MM.1S (cell line): Measurements from ENCODE around the gene MYADML2.

Experiments used
- DNase-seq: peaks from one replicate; pipeline ENCODE4 v3.0.0-alpha.2; 2015
- H2AFZ ChIP-seq: fragments of 300-600 bp; sonication (generic); 2 replicates; pipeline ENCODE4 v1.6.0; 2016; ENCODE audit warnings: antibody characterized with exemption, low read length
- H3F3A ChIP-seq: fragments of 300-600 bp; sonication (generic); 2 replicates; pipeline ENCODE4 v1.6.1; 2016; ENCODE audit warnings: mild to moderate bottlenecking, antibody characterized with exemption, low read length, moderate library complexity, mixed read lengths; ENCODE audit not compliant: insufficient read depth
- H3K27ac ChIP-seq: fragments of 300-600 bp; sonication (generic); 2 replicates; pipeline ENCODE4 v1.5.1; 2016; ENCODE audit warnings: mild to moderate bottlenecking, low read length
- H3K27me3 ChIP-seq: fragments of 300-600 bp; sonication (generic); replicated peaks from 2 replicates; pipeline ENCODE4 v1.6.0; 2016; ENCODE audit warnings: low read length; ENCODE audit not compliant: insufficient read depth
- H3K36me3 ChIP-seq: fragments of 300-600 bp; sonication (generic); replicated peaks from 2 replicates; pipeline ENCODE4 v1.6.1; 2016; ENCODE audit warnings: mild to moderate bottlenecking, low read length, mixed read lengths; ENCODE audit not compliant: insufficient read depth
- H3K4me1 ChIP-seq: fragments of 300-600 bp; sonication (generic); 2 replicates; pipeline ENCODE4 v1.6.1; 2016; ENCODE audit warnings: low read length, mixed read lengths
- H3K4me2 ChIP-seq: fragments of 300-600 bp; sonication (generic); 2 replicates; pipeline ENCODE4 v1.6.0; 2016; ENCODE audit warnings: low read depth, low read length
- H3K4me3 ChIP-seq: fragments of 300-600 bp; sonication (generic); 2 replicates; pipeline ENCODE4 v1.5.1; 2016; ENCODE audit warnings: low read length, mixed read lengths
- H3K79me2 ChIP-seq: fragments of 300-600 bp; sonication (generic); 2 replicates; pipeline ENCODE4 v1.6.1; 2016; ENCODE audit warnings: mixed run types, low read length, mixed read lengths
- H3K9ac ChIP-seq: fragments of 300-600 bp; sonication (generic); 2 replicates; pipeline ENCODE4 v1.6.1; 2016; ENCODE audit warnings: low read length, mixed read lengths
- H3K9me2 ChIP-seq: fragments of 300-600 bp; sonication (generic); replicated peaks from 2 replicates; pipeline ENCODE4 v1.6.1; 2016; ENCODE audit warnings: mild to moderate bottlenecking, low read length, mixed read lengths; ENCODE audit not compliant: insufficient read depth
- H3K9me3 ChIP-seq: fragments of 300-600 bp; sonication (generic); replicated peaks from 2 replicates; pipeline ENCODE4 v1.6.1; 2016; ENCODE audit warnings: mild to moderate bottlenecking, low read length, mixed read lengths; ENCODE audit not compliant: insufficient read depth
- H4K20me1 ChIP-seq: fragments of 300-600 bp; sonication (generic); 2 replicates; pipeline ENCODE4 v1.6.1; 2016; ENCODE audit warnings: mild to moderate bottlenecking, low read length, moderate library complexity, mixed read lengths; ENCODE audit not compliant: insufficient read depth
- CTCF ChIP-seq: fragments of 300-600 bp; sonication (generic); IDR thresholded peaks from 2 replicates; pipeline ENCODE4 v1.5.1; 2016; ENCODE audit warnings: antibody characterized with exemption, low read length, mixed read lengths
- EZH2 ChIP-seq: fragments of 300-600 bp; sonication (generic); optimal IDR thresholded peaks from 2 replicates; pipeline ENCODE3; 2017; ENCODE audit warnings: low read depth, mild to moderate bottlenecking, antibody characterized with exemption, low read length, mixed read lengths
- EZH2phosphoT487 ChIP-seq: fragments of 300-600 bp; sonication (generic); IDR thresholded peaks from 2 replicates; pipeline ENCODE4 v1.6.1; 2018; ENCODE audit warnings: antibody characterized with exemption, low read length

The MYADML2 gene

GRCh38 chr17:81947189-81947588 is at the start of gene MYADML2:
Gene MYADML2 (minus strand): TSS chr17:81947233. CDS start chr17:81941741, 5,492 bp downstream.
- Histone ChIP-seq H3K9ac (no peak within 1 kb of the TSS), H3F3A (no peaks in the 10 kb centered on the region), H3K27ac (no peak within 1 kb of the TSS), H3K4me1 (no peaks in the 10 kb centered on the region), H3K79me2 (no peaks in the 10 kb centered on the region), H4K20me1 (no peaks in the 10 kb centered on the region), H3K4me3 (no peak within 1 kb of the TSS), H3K9me2 (no peaks in the 10 kb centered on the region), H2AFZ (no peak within 1 kb of the TSS), H3K4me2 (no peak within 1 kb of the TSS), H3K27me3 (peaks cover 16% of the 10 kb centered on the region), H3K9me3 (no peaks in the 10 kb centered on the region), H3K36me3 (no peaks in the 10 kb centered on the region)
- DNase-seq, result no peak
- TF ChIP-seq CTCF (no peak), EZH2phosphoT487 (no peak), EZH2 (no peak)

GRCh38 chr17:81996232-81996756 is 49.3 kb upstream of the MYADML2 start:
- no peaks in the 10 kb centered on the region for H3F3A ChIP-seq
- no peaks in the 10 kb centered on the region for H3K36me3 ChIP-seq
- no peaks in the 10 kb centered on the region for H3K9me3 ChIP-seq
- H3K27ac ChIP-seq, result no peak overlapping the region
- no peaks in the 10 kb centered on the region for H3K27me3 ChIP-seq
- H3K4me2 ChIP-seq, result no peak overlapping the region
- H3K79me2 ChIP-seq, result no peaks in the 10 kb centered on the region
- H2AFZ ChIP-seq, result no peak overlapping the region
- H3K9ac ChIP-seq, result no peak overlapping the region
- H3K4me1 ChIP-seq, result no peaks in the 10 kb centered on the region
- H3K4me3 ChIP-seq, result no peak overlapping the region
- H3K9me2 ChIP-seq, result no peaks in the 10 kb centered on the region
- no peak for TF ChIP-seq EZH2
- TF ChIP-seq CTCF, result no peak
- no peak for TF ChIP-seq EZH2phosphoT487
- DNase-seq, result no peak
- no peaks in the 10 kb centered on the region for H4K20me1 ChIP-seq

GRCh38 chr17:81995463-81996231 is 48.6 kb upstream of the MYADML2 start:
- Histone ChIP-seq H3K27ac (no peak overlapping the region), H3K4me1 (no peaks in the 10 kb centered on the region), H3K4me2 (no peak overlapping the region), H3K9ac (no peak overlapping the region), H3K36me3 (no peaks in the 10 kb centered on the region), H3K9me3 (no peaks in the 10 kb centered on the region), H3F3A (no peaks in the 10 kb centered on the region), H3K9me2 (no peaks in the 10 kb centered on the region), H3K27me3 (no peaks in the 10 kb centered on the region), H3K4me3 (no peak overlapping the region), H3K79me2 (no peaks in the 10 kb centered on the region), H4K20me1 (no peaks in the 10 kb centered on the region), H2AFZ (no peak overlapping the region)
- TF ChIP-seq EZH2phosphoT487 (no peak), EZH2 (no peak), CTCF (no peak)
- DNase-seq, result no peak
